Loucy (cell line): Measurements from ENCODE around the gene ACTRT2.

Source experiments
- H2AFZ ChIP-seq: fragments of 200-600 bp; sonication (generic); 2 replicates; pipeline ENCODE4 v1.6.0; 2016; ENCODE audit warnings: antibody characterized with exemption, mild to moderate bottlenecking, low read length, moderate library complexity
- H3F3A ChIP-seq: fragments of 200-600 bp; 2 replicates; pipeline ENCODE4 v1.6.0; 2016; ENCODE audit warnings: antibody characterized with exemption, low read depth, mild to moderate bottlenecking
- H3K27me3 ChIP-seq: fragments of 200-600 bp; sonication (generic); 2 replicates; pipeline ENCODE4 v1.6.1; 2014; ENCODE audit warnings: low read length, mild to moderate bottlenecking; ENCODE audit not compliant: insufficient read depth, poor library complexity, severe bottlenecking
- H3K36me3 ChIP-seq: fragments of 200-600 bp; sonication (generic); 2 replicates; pipeline ENCODE4 v1.6.1; 2016; ENCODE audit warnings: low read length; ENCODE audit not compliant: insufficient read depth
- H3K4me1 ChIP-seq: fragments of 200-600 bp; sonication (generic); 2 replicates; pipeline ENCODE4 v1.5.1; 2014; ENCODE audit warnings: low read length, mild to moderate bottlenecking; ENCODE audit not compliant: insufficient read depth, poor library complexity, severe bottlenecking
- H3K4me2 ChIP-seq: fragments of 200-600 bp; sonication (generic); 2 replicates; pipeline ENCODE4 v1.6.0; 2014; ENCODE audit warnings: antibody characterized with exemption, low read length, low read depth, mild to moderate bottlenecking; ENCODE audit not compliant: poor library complexity, severe bottlenecking
- H3K4me3 ChIP-seq: fragments of 200-600 bp; sonication (generic); 2 replicates; pipeline ENCODE4 v1.5.1; 2014; ENCODE audit warnings: low read length, mild to moderate bottlenecking, mixed read lengths; ENCODE audit not compliant: poor library complexity, severe bottlenecking
- H3K79me2 ChIP-seq: fragments of 200-600 bp; sonication (generic); 2 replicates; pipeline ENCODE4 v1.6.1; 2014; ENCODE audit warnings: low read length; ENCODE audit not compliant: insufficient read depth
- H3K9ac ChIP-seq: fragments of 200-600 bp; sonication (generic); 2 replicates; pipeline ENCODE4 v1.6.0; 2014; ENCODE audit warnings: mild to moderate bottlenecking, low read depth, low read length, moderate library complexity; ENCODE audit not compliant: poor library complexity, severe bottlenecking
- H3K9me2 ChIP-seq: fragments of 200-600 bp; sonication (generic); replicated peaks from 2 replicates; pipeline ENCODE4 v1.6.1; 2016; ENCODE audit warnings: low read depth, low read length, mixed read lengths
- H3K9me3 ChIP-seq: fragments of 200-600 bp; sonication (generic); 2 replicates; pipeline ENCODE4 v1.6.1; 2014; ENCODE audit warnings: mild to moderate bottlenecking, antibody characterized with exemption, low read length, low read depth; ENCODE audit not compliant: insufficient read depth
- H4K20me1 ChIP-seq: fragments of 200-600 bp; sonication (generic); 2 replicates; pipeline ENCODE4 v1.6.0; 2014; ENCODE audit warnings: antibody characterized with exemption, low read length, mild to moderate bottlenecking; ENCODE audit not compliant: insufficient read depth, poor library complexity, severe bottlenecking
- EZH2phosphoT487 ChIP-seq: fragments of 200-600 bp; IDR thresholded peaks from 2 replicates; pipeline ENCODE4 v1.6.1; 2018; ENCODE audit warnings: antibody characterized with exemption, mild to moderate bottlenecking, moderate library complexity, borderline replicate concordance
- TF ChIP-seq, protein P1 (sequence below): fragments of 200-600 bp; sonication (generic); conservative IDR thresholded peaks from 2 replicates; pipeline ENCODE4 v1.5.1; 2014; ENCODE audit warnings: mild to moderate bottlenecking, antibody characterized with exemption, low read length

ACTRT2 gene

DNA sequence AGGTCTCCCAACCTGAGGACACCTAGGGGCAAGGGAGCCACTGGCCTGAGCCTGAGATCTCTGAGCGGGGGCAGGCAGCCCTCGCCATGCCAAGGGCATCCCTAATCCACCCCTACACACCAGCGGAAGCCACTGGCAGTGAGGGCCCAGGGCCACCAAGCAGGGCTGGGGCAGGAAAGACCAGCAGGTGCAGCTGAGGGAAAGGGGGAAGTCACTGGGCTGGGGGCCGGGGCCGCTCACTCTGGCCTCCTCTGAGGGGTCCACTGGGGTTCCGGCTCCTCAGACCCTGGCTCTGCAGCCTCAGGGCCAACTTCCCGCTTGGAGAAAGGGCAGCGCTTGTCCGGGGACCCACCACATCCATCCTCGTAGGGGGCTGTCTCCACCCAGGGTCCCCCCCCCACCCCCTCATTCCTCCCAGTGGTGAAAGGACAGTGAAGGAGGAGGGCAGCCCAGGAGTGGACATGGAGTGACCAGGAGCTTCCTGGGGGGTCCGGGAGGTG, 42.5 kb upstream of the ACTRT2 start:
- no peaks in the 10 kb centered on the region for H4K20me1 ChIP-seq
- H3K4me3 ChIP-seq, result no peak overlapping the region
- H3K79me2 ChIP-seq, result no peaks in the 10 kb centered on the region
- H2AFZ ChIP-seq, result no peak overlapping the region
- H3K9ac ChIP-seq, result no peak overlapping the region
- no peaks in the 10 kb centered on the region for H3K9me3 ChIP-seq
- H3F3A ChIP-seq, result no peaks in the 10 kb centered on the region
- H3K4me2 ChIP-seq, result no peak overlapping the region
- no peaks in the 10 kb centered on the region for H3K9me2 ChIP-seq
- TF ChIP-seq, protein P1, sequence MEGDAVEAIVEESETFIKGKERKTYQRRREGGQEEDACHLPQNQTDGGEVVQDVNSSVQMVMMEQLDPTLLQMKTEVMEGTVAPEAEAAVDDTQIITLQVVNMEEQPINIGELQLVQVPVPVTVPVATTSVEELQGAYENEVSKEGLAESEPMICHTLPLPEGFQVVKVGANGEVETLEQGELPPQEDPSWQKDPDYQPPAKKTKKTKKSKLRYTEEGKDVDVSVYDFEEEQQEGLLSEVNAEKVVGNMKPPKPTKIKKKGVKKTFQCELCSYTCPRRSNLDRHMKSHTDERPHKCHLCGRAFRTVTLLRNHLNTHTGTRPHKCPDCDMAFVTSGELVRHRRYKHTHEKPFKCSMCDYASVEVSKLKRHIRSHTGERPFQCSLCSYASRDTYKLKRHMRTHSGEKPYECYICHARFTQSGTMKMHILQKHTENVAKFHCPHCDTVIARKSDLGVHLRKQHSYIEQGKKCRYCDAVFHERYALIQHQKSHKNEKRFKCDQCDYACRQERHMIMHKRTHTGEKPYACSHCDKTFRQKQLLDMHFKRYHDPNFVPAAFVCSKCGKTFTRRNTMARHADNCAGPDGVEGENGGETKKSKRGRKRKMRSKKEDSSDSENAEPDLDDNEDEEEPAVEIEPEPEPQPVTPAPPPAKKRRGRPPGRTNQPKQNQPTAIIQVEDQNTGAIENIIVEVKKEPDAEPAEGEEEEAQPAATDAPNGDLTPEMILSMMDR, result no peak
- TF ChIP-seq EZH2phosphoT487, result no peak
- H3K27me3 ChIP-seq, result no peaks in the 10 kb centered on the region
- no peaks in the 10 kb centered on the region for H3K36me3 ChIP-seq
- peaks cover 6% of the 10 kb centered on the region for H3K4me1 ChIP-seq

- no peaks in the 10 kb centered on the region for H3K36me3 ChIP-seq
- H3K9ac ChIP-seq, result no peak overlapping the region
- H3K9me3 ChIP-seq, result no peaks in the 10 kb centered on the region
- H3K79me2 ChIP-seq, result no peaks in the 10 kb centered on the region
- no peaks in the 10 kb centered on the region for H3K4me1 ChIP-seq
- TF ChIP-seq, protein P1, result no peak
- no peak for TF ChIP-seq EZH2phosphoT487
- no peaks in the 10 kb centered on the region for H3K27me3 ChIP-seq
- H3K4me2 ChIP-seq, result no peak overlapping the region
- H3K9me2 ChIP-seq, result no peaks in the 10 kb centered on the region
- no peak overlapping the region for H3K4me3 ChIP-seq
- no peaks in the 10 kb centered on the region for H4K20me1 ChIP-seq
- no peaks in the 10 kb centered on the region for H3F3A ChIP-seq
- H2AFZ ChIP-seq, result no peak overlapping the region
Observed at GRCh38 chr1:2979191-2980072, 41.8 kb upstream of the ACTRT2 start.

DNA sequence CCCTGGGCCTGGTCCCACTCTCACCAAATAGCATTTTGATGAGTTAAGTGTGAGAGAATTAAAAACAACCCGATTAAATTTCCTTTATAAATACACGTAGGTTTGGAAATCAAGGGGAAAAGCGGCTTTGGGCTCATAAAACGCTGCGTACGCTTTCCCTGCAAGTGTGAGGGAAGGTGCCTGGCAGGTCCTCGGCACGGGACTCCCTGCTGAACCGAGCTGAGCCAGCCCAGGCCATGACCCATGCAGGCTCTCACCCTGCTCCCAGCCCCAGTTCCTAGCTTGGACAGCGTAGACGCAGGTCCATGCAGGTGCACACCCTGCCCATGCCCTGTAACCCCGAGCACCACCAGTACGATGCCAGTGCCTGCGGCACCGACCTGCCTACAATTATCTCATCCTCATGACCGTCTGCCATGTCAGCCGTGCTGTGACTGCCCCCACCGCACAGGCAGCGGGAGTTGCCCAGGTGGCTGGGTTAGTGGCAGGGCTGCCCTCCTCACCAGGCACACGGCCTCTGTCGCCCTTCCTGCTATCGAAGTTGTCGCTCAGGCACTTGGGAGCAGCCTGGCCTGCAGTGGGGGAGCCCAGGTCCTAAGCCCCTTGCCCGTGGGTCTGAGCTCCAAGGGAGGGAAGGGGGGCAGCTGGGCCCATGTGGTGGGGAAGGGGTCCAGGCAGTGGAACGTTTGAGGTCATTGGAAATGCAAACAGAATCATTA, 41.0 kb upstream of the ACTRT2 start:
- H3K4me3 ChIP-seq, result no peak overlapping the region
- no peaks in the 10 kb centered on the region for H4K20me1 ChIP-seq
- no peaks in the 10 kb centered on the region for H3K27me3 ChIP-seq
- no peak overlapping the region for H3K4me2 ChIP-seq
- no peak overlapping the region for H2AFZ ChIP-seq
- TF ChIP-seq EZH2phosphoT487, result no peak
- TF ChIP-seq, protein P1, result no peak
- no peaks in the 10 kb centered on the region for H3K9me3 ChIP-seq
- H3K36me3 ChIP-seq, result no peaks in the 10 kb centered on the region
- no peak overlapping the region for H3K9ac ChIP-seq
- H3K4me1 ChIP-seq, result no peaks in the 10 kb centered on the region
- H3F3A ChIP-seq, result no peaks in the 10 kb centered on the region
- no peaks in the 10 kb centered on the region for H3K79me2 ChIP-seq
- no peaks in the 10 kb centered on the region for H3K9me2 ChIP-seq
